Measurements from ENCODE around the gene TNNI2.

DNA sequence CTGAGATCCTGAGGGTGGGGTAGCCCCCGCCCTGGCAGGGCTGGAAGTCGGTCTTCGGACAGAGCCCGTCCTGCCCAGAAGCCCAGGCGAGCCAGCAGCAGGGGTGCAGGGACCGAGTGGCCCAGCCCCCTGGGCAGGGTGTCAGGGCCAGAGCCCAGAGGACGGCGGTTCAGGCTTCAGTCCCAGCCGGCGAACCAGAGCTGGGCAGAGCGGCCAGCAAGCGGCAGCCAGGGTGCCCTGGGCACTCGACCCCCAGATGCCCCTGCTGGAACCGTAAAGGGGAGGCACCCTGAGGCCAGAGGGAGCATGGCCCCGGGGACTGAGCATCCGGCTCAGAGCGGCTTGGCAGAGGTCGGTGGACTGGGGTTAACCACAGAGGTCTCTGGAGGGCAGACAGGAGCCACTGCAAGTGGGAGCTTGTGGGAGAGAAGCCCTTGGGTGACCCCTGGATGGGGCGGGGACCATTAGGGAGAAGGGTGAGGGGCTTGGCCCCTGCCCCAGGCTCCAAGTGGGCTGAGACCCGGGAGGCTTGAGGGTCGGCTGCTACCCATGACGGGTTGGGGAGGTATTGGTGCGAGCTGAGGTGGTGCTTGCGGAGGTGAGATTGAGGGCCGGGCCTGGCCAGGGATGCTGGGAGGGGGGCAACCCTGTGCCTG, 30.0 kb downstream of the TNNI2 start:
- 0 out of 2 replicates have a peak, but pooled peaks have one; percentile 22 for TF ChIP-seq POLR2A (IDR thresholded peaks at IDR 0.05; ENCODE audit: low read depth, low read length)
- TF ChIP-seq POLR2AphosphoS5 (IDR thresholded peaks at IDR 0.05; ENCODE audit: low read depth, low read length), result no peak; the same call in 1 of the 2 replicates
